OCI-LY7 (cell line): ENCODE results near the gene KANSL1L.

Experiments
- EZH2phosphoT487 ChIP-seq: fragments of 200-600 bp; sonication (generic); IDR thresholded peaks from 2 replicates; pipeline ENCODE4 v1.6.1; 2018; ENCODE audit warnings: low read depth, borderline replicate concordance, mild to moderate bottlenecking, mixed run types, antibody characterized with exemption, low read length, moderate library complexity, mixed read lengths
- TF ChIP-seq, protein P1 (sequence below): fragments of 200-600 bp; sonication (generic); conservative IDR thresholded peaks from 2 replicates; pipeline ENCODE4 v1.5.1; 2014; ENCODE audit warnings: mild to moderate bottlenecking, antibody characterized with exemption, low read length, moderate library complexity, mixed read lengths

DNA sequence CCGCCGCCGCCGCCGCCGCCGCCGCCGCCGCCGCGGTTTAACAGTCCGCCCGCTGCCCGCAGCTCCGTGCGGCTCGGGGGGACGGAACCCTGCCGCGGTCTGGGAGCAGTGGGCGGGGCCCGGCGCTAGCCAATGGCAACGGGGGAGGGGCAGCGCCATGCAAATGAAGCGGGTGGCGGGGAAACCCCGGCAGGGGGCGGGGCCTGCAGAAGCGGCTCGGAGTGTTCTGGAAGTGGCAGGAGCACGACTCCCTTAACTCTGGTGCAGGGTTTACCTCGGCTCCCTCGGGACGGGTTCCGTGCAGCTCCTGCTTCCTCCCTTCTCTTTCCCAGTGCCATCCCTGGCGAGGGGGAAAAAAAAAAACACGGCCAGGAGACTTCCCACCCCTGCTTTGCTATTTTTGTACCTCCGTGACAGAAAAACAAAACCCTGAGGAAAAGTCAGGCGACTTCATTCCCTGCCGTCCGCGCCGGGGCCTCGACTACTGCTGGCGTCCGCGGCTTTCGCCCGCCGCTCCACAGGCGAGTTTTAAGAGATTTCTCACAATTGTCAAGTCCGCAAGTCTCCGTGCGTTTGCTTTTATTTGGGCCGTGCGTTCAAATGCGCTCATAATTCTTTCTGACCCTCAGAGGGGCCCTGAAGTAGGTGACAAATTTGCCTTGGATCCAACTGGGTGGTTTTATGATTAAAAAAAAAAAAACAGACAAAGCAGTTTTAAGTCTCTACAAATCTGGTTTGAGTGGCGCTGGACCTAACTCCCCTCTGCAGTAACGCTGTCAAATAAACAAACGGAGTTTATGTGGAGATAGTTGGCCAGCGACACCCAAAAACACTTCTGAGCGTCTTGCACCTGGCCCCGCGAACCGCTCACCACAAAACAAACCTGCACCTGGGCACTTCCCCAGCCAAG, at the start of gene KANSL1L:
- TF ChIP-seq, protein P1, sequence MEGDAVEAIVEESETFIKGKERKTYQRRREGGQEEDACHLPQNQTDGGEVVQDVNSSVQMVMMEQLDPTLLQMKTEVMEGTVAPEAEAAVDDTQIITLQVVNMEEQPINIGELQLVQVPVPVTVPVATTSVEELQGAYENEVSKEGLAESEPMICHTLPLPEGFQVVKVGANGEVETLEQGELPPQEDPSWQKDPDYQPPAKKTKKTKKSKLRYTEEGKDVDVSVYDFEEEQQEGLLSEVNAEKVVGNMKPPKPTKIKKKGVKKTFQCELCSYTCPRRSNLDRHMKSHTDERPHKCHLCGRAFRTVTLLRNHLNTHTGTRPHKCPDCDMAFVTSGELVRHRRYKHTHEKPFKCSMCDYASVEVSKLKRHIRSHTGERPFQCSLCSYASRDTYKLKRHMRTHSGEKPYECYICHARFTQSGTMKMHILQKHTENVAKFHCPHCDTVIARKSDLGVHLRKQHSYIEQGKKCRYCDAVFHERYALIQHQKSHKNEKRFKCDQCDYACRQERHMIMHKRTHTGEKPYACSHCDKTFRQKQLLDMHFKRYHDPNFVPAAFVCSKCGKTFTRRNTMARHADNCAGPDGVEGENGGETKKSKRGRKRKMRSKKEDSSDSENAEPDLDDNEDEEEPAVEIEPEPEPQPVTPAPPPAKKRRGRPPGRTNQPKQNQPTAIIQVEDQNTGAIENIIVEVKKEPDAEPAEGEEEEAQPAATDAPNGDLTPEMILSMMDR: 0 out of 2 replicates have a peak, but pooled peaks have one; percentile 15
- no peak for TF ChIP-seq EZH2phosphoT487
